Adrenal gland (tissue), 5 donors: ENCODE measurements around the gene NMRAL1.

Experiments
- CTCF ChIP-seq, 6 experiments: fragments of 450-650 bp in 4 of 6; fragments of 200-600 bp in 2 of 6; sonication (generic) in 1 of 6; IDR thresholded peaks; 1 replicate in 5 of 6; 2 replicates in 1 of 6; pipeline versions ENCODE4 v1.5.1 to v1.8.0; 2016 to 2021; ENCODE audit warnings: antibody characterized with exemption in 6 of 6, mild to moderate bottlenecking in 2 of 6, moderate library complexity in 1 of 6
- POLR2A ChIP-seq, 2 donors: fragments of 450-650 bp; IDR thresholded peaks; one replicate each; pipeline ENCODE4 v1.6.1; 2017; ENCODE audit warnings: antibody characterized with exemption in 2 of 2, mild to moderate bottlenecking in 2 of 2, moderate library complexity in 1 of 2
- donor health status: DM: no; HTN: no; CAD: no.

- TF ChIP-seq POLR2A (IDR thresholded peaks at IDR 0.05) (no peak), CTCF (IDR thresholded peaks at IDR 0.05) (no peak)
Measured at GRCh38 chr16:4433914-4434787, 40.3 kb downstream of the NMRAL1 start.
